NCI-H510A (cell line): Measurements from ENCODE around the gene ATP8B3.

ENCODE experiments used
- DNase-seq: peaks from one replicate; lab custom pipeline; 2025; lab: John Stamatoyannopoulos, UW

The ATP8B3 gene

GRCh38 chr19:1850809-1851653 is 39.0 kb upstream of the ATP8B3 start:
- DNase-seq = no peak

- DNase-seq = no peak
Observed at GRCh38 chr19:1849886-1850398, 37.9 kb upstream of the ATP8B3 start.

GRCh38 chr19:1849132-1849474 is 37.0 kb upstream of the ATP8B3 start:
- no peak for DNase-seq

- DNase-seq = peak; percentile 69
Observed at GRCh38 chr19:1848399-1849131, 36.5 kb upstream of the ATP8B3 start, which contains the start of gene REXO1. Gene REXO1 (minus strand): TSS chr19:1848483. CDS start chr19:1848358, 125 bp downstream.

- DNase-seq = no peak
Observed at GRCh38 chr19:1847684-1848398, 35.8 kb upstream of the ATP8B3 start.

GRCh38 chr19:1847348-1847683 is 35.2 kb upstream of the ATP8B3 start:
- DNase-seq = no peak

GRCh38 chr19:1846517-1847204 is 34.6 kb upstream of the ATP8B3 start:
- no peak for DNase-seq

- DNase-seq = no peak
Observed at GRCh38 chr19:1845642-1846041, 33.6 kb upstream of the ATP8B3 start.

- no peak for DNase-seq
Observed at GRCh38 chr19:1845125-1845515, 33.0 kb upstream of the ATP8B3 start.

GRCh38 chr19:1844513-1845124 is 32.5 kb upstream of the ATP8B3 start:
- no peak for DNase-seq

GRCh38 chr19:1843646-1844394 is 31.7 kb upstream of the ATP8B3 start:
- no peak for DNase-seq

GRCh38 chr19:1843116-1843515 is 31.0 kb upstream of the ATP8B3 start:
- DNase-seq = no peak

- no peak for DNase-seq
Observed at GRCh38 chr19:1841209-1841924, 29.3 kb upstream of the ATP8B3 start.

- no peak for DNase-seq
Observed at GRCh38 chr19:1840541-1841115, 28.6 kb upstream of the ATP8B3 start.

- no peak for DNase-seq
Observed at GRCh38 chr19:1839658-1840540, 27.8 kb upstream of the ATP8B3 start.

GRCh38 chr19:1837625-1838105 is 25.6 kb upstream of the ATP8B3 start:
- no peak for DNase-seq

GRCh38 chr19:1837222-1837565 is 25.1 kb upstream of the ATP8B3 start:
- DNase-seq = no peak

GRCh38 chr19:1836458-1837221 is 24.6 kb upstream of the ATP8B3 start:
- no peak for DNase-seq
